Gastroesophageal sphincter (tissue), 4 donors: ENCODE data around the gene MRPL55. TPM values are rescaled to one million over a fixed set of nuclear protein-coding genes. Genes with fewer than 3 reads are reported as not detected.

Experiments
- ATAC-seq: fragments of 150-250 bp; one replicate; pipeline ENCODE4 v1.9.1; 2016; ENCODE audit warnings: mild to moderate bottlenecking, moderate library complexity
- H3K27ac ChIP-seq, 4 donors: fragments of 200-600 bp; sonication (generic) in 3 of 4; 1 replicate in 3 of 4; 2 replicates in 1 of 4; pipeline ENCODE4 v1.5.1; 2016 to 2019
- H3K27me3 ChIP-seq: fragments of 200-600 bp; sonication (generic); one replicate; pipeline ENCODE4 v1.5.1; 2019
- H3K36me3 ChIP-seq, 2 donors: fragments of 200-600 bp; sonication (generic); one replicate each; pipeline ENCODE4 v1.5.1; 2019; ENCODE audit warnings: control low read depth in 1 of 2
- H3K4me1 ChIP-seq, 3 donors: fragments of 200-600 bp; sonication (generic); 1 replicate in 2 of 3; 2 replicates in 1 of 3; pipeline ENCODE4 v1.5.1; 2016 to 2019; ENCODE audit warnings: control low read depth in 2 of 3
- H3K4me3 ChIP-seq, 2 donors: fragments of 200-600 bp; sonication (generic); one replicate each; pipeline ENCODE4 v1.5.1; 2019; ENCODE audit warnings: mild to moderate bottlenecking in 1 of 2, moderate library complexity in 1 of 2
- H3K9me3 ChIP-seq, 3 donors: fragments of 200-600 bp; sonication (generic); one replicate each; pipeline ENCODE4 v1.5.1; 2017 to 2019; ENCODE audit warnings: control low read depth in 2 of 3
- CTCF ChIP-seq, 4 experiments: fragments of 200-600 bp in 2 of 4; fragments of 450-650 bp in 2 of 4; sonication (generic) in 1 of 4; IDR thresholded peaks; one replicate each; pipeline ENCODE4 v1.5.1; 2017 to 2019; ENCODE audit warnings: antibody characterized with exemption in 4 of 4, mild to moderate bottlenecking in 2 of 4, moderate library complexity in 2 of 4
- EP300 ChIP-seq: sonication (generic); formaldehyde crosslinking; IDR thresholded peaks from one replicate; pipeline ENCODE4 v1.6.1; 2017; ENCODE audit warnings: antibody characterized with exemption, mild to moderate bottlenecking
- POLR2A ChIP-seq, 2 donors: fragments of 450-650 bp; IDR thresholded peaks; one replicate each; pipeline ENCODE4 v1.6.1; 2017; ENCODE audit warnings: antibody characterized with exemption in 2 of 2, mild to moderate bottlenecking in 2 of 2, moderate library complexity in 1 of 2
- POLR2AphosphoS5 ChIP-seq: sonication (generic); formaldehyde crosslinking; IDR thresholded peaks from one replicate; pipeline ENCODE4 v1.6.1; 2017; ENCODE audit warnings: antibody characterized with exemption
- WGBS, 2 donors: methylation state at CpG; one replicate each; pipeline ENCODE4 v1.1.5; 2018; ENCODE audit warnings: low coverage in 1 of 2; 5-methylcytosine and 5-hydroxymethylcytosine counted together
- total RNA-seq, 4 donors: library from RNA; depleted of rRNA; stranded (reverse); fragments of >200 nt; gene quantifications; one replicate each; pipeline ENCODE4 v1.1.0, GENCODE V29; 2016

Gene MRPL55
- total RNA-seq, 4 donors from 2014 or later = 50.2 to 394 (median 81.5) TPM

DNA sequence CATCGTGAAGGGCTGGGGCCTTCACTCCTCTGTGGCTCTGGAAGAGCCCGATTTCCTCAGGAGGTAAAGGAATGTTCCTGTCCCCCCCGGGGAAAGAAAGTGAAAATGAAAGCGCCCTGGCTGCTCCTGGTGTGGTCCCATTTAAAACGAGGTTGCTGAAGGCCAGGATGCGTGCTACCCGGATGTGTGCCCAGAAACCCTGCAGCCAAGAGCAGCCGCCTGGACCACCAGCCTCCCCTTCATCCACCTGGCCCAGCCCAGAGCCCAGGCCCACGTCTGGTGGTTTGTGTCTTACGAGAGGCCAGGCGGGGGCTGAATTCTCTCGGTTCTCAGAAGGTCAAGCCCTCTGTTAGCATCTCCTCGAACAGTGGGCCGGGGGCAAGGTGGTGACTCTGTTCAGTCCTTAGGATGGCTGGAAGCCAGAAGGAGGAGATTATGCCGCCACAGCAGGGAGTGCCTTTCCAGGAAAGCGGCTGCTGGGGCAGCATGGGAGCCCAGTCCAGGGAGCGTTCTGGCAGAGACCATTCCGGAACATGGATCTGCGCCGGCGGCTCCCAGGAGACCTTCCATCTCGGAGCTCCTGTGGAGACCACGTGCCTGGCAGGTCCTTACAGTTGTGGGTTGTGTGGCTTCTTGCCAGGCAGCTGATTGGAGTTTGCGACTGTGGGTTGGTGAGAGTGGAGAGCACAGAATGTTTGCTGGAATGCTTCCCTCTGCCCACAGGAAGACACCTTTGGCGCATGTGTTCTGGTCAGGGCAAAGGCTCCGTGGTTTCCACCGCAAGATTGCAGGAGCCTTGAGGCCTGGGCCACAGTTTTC, 32.3 kb upstream of the MRPL55 start:
- Histone ChIP-seq H3K27ac (peak overlapping the region in 3 of 4 donors; percentile 93 to 99 (median 97)), H3K4me1 (peaks cover 6 to 68% (median 36%) of the 10 kb centered on the region in 3 donors), H3K27me3 (no peaks in the 10 kb centered on the region), H3K4me3 (peak overlapping the region; percentile 70 to 72), H3K9me3 (no peaks in the 10 kb centered on the region), H3K36me3 (peaks cover 0 to 26% of the 10 kb centered on the region in 2 donors)
- WGBS, 2 donors = 28 to 39% methylated on average over 10 to 13 of the region's 27 CpGs
- TF ChIP-seq EP300 (no peak), CTCF (IDR thresholded peaks at IDR 0.05) (no peak), POLR2AphosphoS5 (no peak)
- no peak for ATAC-seq

DNA sequence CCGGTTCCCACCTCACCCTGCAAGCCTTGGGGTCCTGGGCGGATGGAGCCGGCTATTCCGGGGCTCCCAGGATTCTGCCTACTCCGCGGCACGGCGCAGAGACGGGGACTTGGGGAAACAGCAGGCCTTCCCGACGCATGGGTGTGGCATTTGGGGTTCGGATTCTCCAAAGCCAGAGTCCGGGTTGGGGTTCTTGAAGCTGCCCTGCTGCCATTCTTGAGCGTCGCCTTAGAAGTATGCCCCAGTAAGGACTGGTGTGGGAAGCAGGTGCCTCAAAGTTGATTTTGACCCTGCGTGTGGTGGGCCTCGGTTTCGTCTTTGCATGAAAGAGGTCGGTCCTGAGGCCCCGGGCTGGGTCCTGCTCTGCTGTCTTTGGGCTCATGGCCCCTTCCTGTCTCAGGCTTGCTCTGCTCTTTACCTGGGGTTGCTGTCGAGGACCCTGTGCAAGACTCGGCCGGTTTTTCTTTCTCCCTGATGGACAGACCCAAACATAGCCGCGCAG, 31.7 kb upstream of the MRPL55 start:
- TF ChIP-seq POLR2AphosphoS5 = no peak
- TF ChIP-seq POLR2A (IDR thresholded peaks at IDR 0.05) = no peak
- TF ChIP-seq CTCF (IDR thresholded peaks at IDR 0.05) = no peak
- peak overlapping the region; percentile 70 to 72 for H3K4me3 ChIP-seq
- peaks cover 0 to 19% of the 10 kb centered on the region in 2 donors for H3K36me3 ChIP-seq
- peak overlapping the region; percentile 87 to 99 (median 95) for H3K27ac ChIP-seq
- ATAC-seq = no peak
- no peaks in the 10 kb centered on the region for H3K9me3 ChIP-seq
- peaks cover 6 to 61% (median 36%) of the 10 kb centered on the region in 3 donors for H3K4me1 ChIP-seq
- WGBS, 2 donors = 0% methylated on average over 3 to 8 of the region's 25 CpGs
- no peaks in the 10 kb centered on the region for H3K27me3 ChIP-seq

DNA sequence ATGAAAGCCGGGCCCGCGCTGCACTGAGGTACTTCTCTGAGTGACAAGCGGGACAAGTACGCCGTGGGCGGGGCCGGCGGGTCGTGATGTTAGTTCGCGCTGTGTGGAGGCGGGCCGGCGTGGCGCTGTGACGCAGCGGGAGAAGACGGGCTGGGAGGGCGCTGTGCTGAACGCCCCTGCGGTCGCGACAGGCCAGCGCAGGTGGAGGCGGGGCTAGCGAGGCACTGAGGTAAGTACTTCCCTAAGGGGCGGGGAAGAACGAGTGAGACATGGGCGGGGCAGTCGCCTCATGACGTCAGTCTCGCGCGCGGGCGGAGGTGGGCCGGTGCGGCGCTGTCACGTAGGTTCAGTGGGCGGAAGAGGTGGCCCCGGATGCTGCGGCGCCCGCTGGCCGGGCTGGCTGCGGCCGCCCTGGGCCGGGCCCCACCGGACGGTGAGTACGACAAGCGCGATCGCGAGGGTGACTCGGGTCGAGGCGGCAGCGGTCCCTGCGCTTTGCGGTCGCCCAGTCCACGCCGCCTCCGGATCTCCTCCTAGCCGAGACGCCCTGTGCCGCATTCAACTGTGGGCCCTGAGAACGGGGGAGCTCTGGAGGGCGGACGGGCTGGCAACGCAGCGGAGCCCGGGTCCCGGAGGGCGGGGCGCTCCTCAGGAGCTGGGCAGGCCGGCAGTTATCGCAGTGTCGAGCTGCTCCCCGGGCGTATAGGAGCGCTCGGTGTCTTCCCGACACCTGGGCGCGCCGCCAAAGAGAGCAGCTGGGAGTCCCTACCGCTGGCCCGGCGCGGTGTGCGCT, 31.0 kb upstream of the MRPL55 start, which contains the start of gene GUK1:
TSS of gene GUK1 (plus strand) at position 349 of the 793 bp plus-strand sequence. CDS start at position 373, 24 bp downstream.
- Histone ChIP-seq H3K36me3 (peaks cover 0 to 13% of the 10 kb centered on the region in 2 donors), H3K4me3 (peak within 1 kb of the TSS; percentile 70 to 72), H3K4me1 (peaks cover 6 to 55% (median 36%) of the 10 kb centered on the region in 3 donors), H3K9me3 (no peaks in the 10 kb centered on the region), H3K27ac (peak within 1 kb of the TSS; percentile 87 to 99 (median 95)), H3K27me3 (no peaks in the 10 kb centered on the region)
- TF ChIP-seq POLR2AphosphoS5 (peak; percentile 91), POLR2A (IDR thresholded peaks at IDR 0.05) (peak; percentile 97 to 98), EP300 (no peak), CTCF (IDR thresholded peaks at IDR 0.05) (peak in 3 of 4 experiments; percentile 26 to 49 (median 35))
- no CpG with 5 or more reads among the region's 95 CpGs for WGBS, 2 donors
- peak; percentile 96 for ATAC-seq

DNA sequence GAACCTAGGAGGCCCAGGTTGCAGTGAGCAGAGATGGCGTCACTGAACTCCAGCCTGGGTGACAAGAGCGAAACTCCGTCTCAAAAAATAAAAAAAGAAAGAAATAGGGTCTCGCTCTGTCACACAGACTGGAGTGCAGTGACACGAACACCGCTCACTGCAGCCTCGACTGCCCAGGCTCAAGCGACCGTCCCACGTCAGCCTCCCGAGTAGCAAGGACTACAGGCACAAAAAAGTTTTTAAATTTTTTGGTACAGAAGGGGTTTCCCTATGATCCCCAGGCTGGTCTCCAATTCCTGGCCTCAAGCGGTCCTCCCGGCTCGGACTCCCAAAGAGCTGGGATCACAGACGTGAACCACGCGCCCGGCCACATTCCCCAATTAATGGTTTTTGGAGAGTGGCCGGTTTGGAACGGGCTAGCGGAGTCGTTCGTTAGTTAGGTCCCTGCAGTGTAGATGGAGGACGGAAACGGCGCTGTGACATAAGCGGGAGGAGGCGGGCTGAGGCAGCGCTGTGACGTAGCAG, 30.4 kb upstream of the MRPL55 start:
- ATAC-seq = no peak
- H3K36me3 ChIP-seq = peaks cover 0 to 10% of the 10 kb centered on the region in 2 donors
- H3K4me3 ChIP-seq = peak overlapping the region; percentile 70 to 72
- no peaks in the 10 kb centered on the region for H3K9me3 ChIP-seq
- H3K4me1 ChIP-seq = peaks cover 6 to 48% (median 31%) of the 10 kb centered on the region in 3 donors
- WGBS, 2 donors = 50 to 60% methylated on average over 4 to 8 of the region's 30 CpGs
- peaks cover 7% of the 10 kb centered on the region for H3K27me3 ChIP-seq
- peak overlapping the region; percentile 31 to 99 (median 95) for H3K27ac ChIP-seq
- no peak for TF ChIP-seq CTCF (IDR thresholded peaks at IDR 0.05)
- TF ChIP-seq POLR2A (IDR thresholded peaks at IDR 0.05) = no peak
- TF ChIP-seq EP300 = no peak
- no peak for TF ChIP-seq POLR2AphosphoS5
